ENCODE results near the gene LYRM1. TPM values are rescaled to one million over a fixed set of nuclear protein-coding genes. Genes with fewer than 3 reads are reported as not detected.

LYRM1 gene
- polyA plus RNA-seq, 1 donor (not counting 4 experiments of a cell fraction or from before 2014, with no cell fraction given), result 21.7 TPM

DNA sequence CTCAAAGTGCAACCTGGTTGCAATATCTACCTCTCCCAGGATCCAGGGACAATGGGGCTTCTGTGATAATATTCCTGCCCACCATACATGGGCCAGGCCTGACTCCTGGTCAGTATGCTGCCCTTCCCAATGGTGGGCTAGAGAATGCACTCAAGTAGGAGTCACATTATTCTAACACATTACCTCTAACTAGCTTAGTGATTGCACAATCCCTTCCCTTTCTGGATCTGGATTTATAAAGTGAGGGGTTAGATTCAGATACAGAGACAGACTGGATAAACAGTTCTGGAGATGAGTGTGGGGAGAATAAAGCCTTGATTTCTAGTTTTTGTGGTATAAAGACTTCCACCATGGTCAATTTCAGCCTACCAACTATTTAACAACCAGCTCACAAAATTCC, 33.0 kb downstream of the LYRM1 start:
- Histone ChIP-seq H2AFZ (ENCODE audit: control insufficient read depth, low read length) (no peak overlapping the region), H3K4me3 (ENCODE audit: control insufficient read depth in 2 of 3, extremely low read depth in 1 of 3, insufficient read depth in 2 of 3, low read depth in 1 of 3, low read length in 3 of 3) (no peak overlapping the region), H3K4me2 (ENCODE audit: control insufficient read depth, extremely low read depth, insufficient read depth, low read depth, low read length) (no peak overlapping the region), H3K36me3 (ENCODE audit: control insufficient read depth in 2 of 2, extremely low read depth in 1 of 2, insufficient read depth in 2 of 2, low read length in 2 of 2) (no peaks in the 10 kb centered on the region), H3K27me3 (ENCODE audit: control insufficient read depth, extremely low read depth, insufficient read depth, low read length) (no peaks in the 10 kb centered on the region), H3K9me3 (ENCODE audit: control insufficient read depth, low read depth, low read length) (no peaks in the 10 kb centered on the region), H4K20me1 (ENCODE audit: control insufficient read depth, extremely low read depth, insufficient read depth, low read length) (no peaks in the 10 kb centered on the region), H3K4me1 (ENCODE audit: control insufficient read depth, extremely low read depth, insufficient read depth, low read length) (peaks cover 2% of the 10 kb centered on the region), H3K27ac (ENCODE audit: control insufficient read depth, insufficient read depth, low read length) (no peak overlapping the region), H3K79me2 (ENCODE audit: control insufficient read depth, insufficient read depth, low read length) (no peaks in the 10 kb centered on the region), H3K9ac (ENCODE audit: control insufficient read depth, extremely low read depth, insufficient read depth, low read length) (no peak overlapping the region), H3K9me1 (ENCODE audit: control insufficient read depth, extremely low read depth, insufficient read depth, low read length) (no peaks in the 10 kb centered on the region)
- FAIRE-seq (no peak), DNase-seq (ENCODE audit: low read depth, low spot score) (no peak)
- TF ChIP-seq, protein P1, sequence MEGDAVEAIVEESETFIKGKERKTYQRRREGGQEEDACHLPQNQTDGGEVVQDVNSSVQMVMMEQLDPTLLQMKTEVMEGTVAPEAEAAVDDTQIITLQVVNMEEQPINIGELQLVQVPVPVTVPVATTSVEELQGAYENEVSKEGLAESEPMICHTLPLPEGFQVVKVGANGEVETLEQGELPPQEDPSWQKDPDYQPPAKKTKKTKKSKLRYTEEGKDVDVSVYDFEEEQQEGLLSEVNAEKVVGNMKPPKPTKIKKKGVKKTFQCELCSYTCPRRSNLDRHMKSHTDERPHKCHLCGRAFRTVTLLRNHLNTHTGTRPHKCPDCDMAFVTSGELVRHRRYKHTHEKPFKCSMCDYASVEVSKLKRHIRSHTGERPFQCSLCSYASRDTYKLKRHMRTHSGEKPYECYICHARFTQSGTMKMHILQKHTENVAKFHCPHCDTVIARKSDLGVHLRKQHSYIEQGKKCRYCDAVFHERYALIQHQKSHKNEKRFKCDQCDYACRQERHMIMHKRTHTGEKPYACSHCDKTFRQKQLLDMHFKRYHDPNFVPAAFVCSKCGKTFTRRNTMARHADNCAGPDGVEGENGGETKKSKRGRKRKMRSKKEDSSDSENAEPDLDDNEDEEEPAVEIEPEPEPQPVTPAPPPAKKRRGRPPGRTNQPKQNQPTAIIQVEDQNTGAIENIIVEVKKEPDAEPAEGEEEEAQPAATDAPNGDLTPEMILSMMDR (optimal IDR thresholded peaks at IDR 0.05 in 1 of 3, IDR thresholded peaks at IDR 0.05 in 1 of 3, conservative IDR thresholded peaks at IDR 0.05 in 1 of 3; ENCODE audit: extremely low read depth in 1 of 3, insufficient read depth in 2 of 3, low read length in 3 of 3), result no peak
- TF ChIP-seq EZH2 (IDR thresholded peaks at IDR 0.05; ENCODE audit: low read length), result no peak
- dilution Hi-C loops (cut with MboI; ENCODE audit: extremely low pct_ligation_motif_present, low sequenced_read_pairs), result no loop called here

DNA sequence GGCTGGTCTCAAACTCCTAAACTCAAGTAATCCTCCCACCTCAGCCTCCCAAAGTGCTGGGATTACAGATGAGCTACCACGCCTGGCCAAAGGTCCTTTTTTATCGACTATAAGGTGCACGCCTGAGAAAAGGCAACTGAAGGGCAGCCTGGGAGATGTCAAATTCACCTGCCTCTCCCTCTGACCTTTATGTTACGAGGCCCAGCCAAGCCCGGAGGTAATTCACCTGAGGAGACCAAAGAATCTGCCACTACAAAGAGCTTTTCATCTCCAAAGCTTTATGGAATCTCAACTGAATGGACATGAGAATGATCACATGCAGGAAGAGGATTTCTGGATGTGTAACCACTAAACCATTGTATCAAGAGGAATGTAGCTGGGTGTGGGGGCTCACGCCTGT, 37.2 kb downstream of the LYRM1 start:
- H3K4me2 ChIP-seq (ENCODE audit: control insufficient read depth, extremely low read depth, insufficient read depth, low read depth, low read length), result no peak overlapping the region
- H3K27me3 ChIP-seq (ENCODE audit: control insufficient read depth, extremely low read depth, insufficient read depth, low read length), result no peaks in the 10 kb centered on the region
- H3K9ac ChIP-seq (ENCODE audit: control insufficient read depth, extremely low read depth, insufficient read depth, low read length), result no peak overlapping the region
- dilution Hi-C loops (cut with MboI; ENCODE audit: extremely low pct_ligation_motif_present, low sequenced_read_pairs), result no loop called here
- H3K27ac ChIP-seq (ENCODE audit: control insufficient read depth, insufficient read depth, low read length), result no peak overlapping the region
- TF ChIP-seq, protein P1 (optimal IDR thresholded peaks at IDR 0.05 in 1 of 3, IDR thresholded peaks at IDR 0.05 in 1 of 3, conservative IDR thresholded peaks at IDR 0.05 in 1 of 3; ENCODE audit: extremely low read depth in 1 of 3, insufficient read depth in 2 of 3, low read length in 3 of 3), result no peak
- TF ChIP-seq EZH2 (IDR thresholded peaks at IDR 0.05; ENCODE audit: low read length), result no peak
- no peaks in the 10 kb centered on the region for H3K9me1 ChIP-seq (ENCODE audit: control insufficient read depth, extremely low read depth, insufficient read depth, low read length)
- no peak for DNase-seq (ENCODE audit: low read depth, low spot score)
- no peaks in the 10 kb centered on the region for H4K20me1 ChIP-seq (ENCODE audit: control insufficient read depth, extremely low read depth, insufficient read depth, low read length)
- no peak overlapping the region for H2AFZ ChIP-seq (ENCODE audit: control insufficient read depth, low read length)
- FAIRE-seq, result no peak
- no peak overlapping the region for H3K4me3 ChIP-seq (ENCODE audit: control insufficient read depth in 2 of 3, extremely low read depth in 1 of 3, insufficient read depth in 2 of 3, low read depth in 1 of 3, low read length in 3 of 3)
- H3K9me3 ChIP-seq (ENCODE audit: control insufficient read depth, low read depth, low read length), result no peaks in the 10 kb centered on the region
- no peaks in the 10 kb centered on the region for H3K36me3 ChIP-seq (ENCODE audit: control insufficient read depth in 2 of 2, extremely low read depth in 1 of 2, insufficient read depth in 2 of 2, low read length in 2 of 2)
- peaks cover 14% of the 10 kb centered on the region for H3K4me1 ChIP-seq (ENCODE audit: control insufficient read depth, extremely low read depth, insufficient read depth, low read length)
- no peaks in the 10 kb centered on the region for H3K79me2 ChIP-seq (ENCODE audit: control insufficient read depth, insufficient read depth, low read length)
